HG03060 (cell line): ENCODE results near the gene AGRP.
"Not testable (repeated sequence)": the region's sequence is repeated elsewhere in the genome, so short reads cannot be mapped to it uniquely, and the experiment has no call there.

ENCODE experiments used
- ATAC-seq: cut with Tn5 transposase; IDR thresholded peaks from one replicate; pipeline ENCODE4 v1.9.1; 2021; ENCODE audit warnings: low read depth, moderate number of reproducible peaks; ENCODE audit not compliant: unreplicated experiment

AGRP gene

DNA sequence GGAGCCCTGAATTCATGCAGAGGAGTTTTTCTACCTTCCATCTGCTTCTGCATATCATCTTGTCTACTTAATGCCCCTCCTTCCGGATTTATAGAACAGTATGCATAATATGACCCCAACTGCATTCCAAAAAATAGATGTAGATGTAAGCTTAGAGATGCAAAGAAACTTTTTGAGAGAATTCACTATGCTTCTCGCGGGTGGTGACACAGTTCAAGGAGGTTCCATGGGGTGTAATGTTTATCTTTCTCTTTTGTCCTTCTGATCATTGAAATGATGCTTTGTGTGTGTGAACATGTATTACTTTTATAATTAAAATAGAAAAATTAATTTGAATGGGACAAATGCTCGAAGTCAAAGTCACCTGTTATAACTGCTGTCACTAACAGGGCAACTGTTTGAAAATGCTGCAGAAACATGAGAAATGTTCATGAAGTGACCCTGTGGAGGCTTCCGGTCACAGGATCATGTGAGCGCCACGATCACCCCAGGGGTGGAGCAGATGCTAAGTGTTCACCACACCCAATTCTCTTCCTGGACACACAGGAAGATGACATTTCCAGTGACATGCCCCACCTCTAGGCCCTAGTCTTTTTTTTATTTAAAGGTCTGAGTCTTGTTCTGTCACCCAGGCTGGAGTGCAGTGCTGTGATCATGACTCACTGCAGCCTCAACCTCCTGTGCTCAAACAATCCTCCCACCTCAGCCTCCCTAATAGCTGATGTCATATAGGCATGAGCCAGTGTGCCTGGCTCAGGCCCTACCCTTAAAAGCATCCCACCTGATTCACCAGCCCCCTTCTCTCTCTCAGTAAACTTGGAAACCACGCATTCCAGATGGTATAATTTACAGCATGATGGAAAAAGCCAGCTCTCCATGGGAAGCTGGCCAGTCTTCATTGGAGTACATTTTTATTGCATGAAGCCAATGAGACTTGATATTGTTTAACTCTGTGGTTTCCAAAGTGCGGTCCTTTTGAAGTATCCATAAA is 21.0 kb upstream of the AGRP start:
- no peak for ATAC-seq

DNA sequence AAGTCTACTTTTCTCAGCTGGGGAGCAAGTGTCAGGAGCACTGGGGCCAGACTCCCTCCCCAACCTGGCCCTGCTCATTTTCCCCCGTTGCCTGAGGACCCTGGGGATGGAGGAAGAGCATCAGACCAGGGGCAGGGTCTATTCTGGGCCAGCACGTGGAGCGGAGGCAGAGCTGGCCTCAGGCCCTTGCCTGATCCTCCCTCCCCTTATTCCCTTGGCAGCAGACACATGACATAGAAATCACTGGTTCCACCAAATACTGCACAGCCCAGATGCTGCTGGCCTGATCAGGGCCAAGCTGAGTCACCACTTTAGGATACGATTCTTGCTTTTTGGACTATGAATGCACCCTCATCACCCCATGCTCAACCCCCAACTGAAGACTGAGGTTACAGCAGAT is 15.8 kb upstream of the AGRP start:
- ATAC-seq, result no peak

DNA sequence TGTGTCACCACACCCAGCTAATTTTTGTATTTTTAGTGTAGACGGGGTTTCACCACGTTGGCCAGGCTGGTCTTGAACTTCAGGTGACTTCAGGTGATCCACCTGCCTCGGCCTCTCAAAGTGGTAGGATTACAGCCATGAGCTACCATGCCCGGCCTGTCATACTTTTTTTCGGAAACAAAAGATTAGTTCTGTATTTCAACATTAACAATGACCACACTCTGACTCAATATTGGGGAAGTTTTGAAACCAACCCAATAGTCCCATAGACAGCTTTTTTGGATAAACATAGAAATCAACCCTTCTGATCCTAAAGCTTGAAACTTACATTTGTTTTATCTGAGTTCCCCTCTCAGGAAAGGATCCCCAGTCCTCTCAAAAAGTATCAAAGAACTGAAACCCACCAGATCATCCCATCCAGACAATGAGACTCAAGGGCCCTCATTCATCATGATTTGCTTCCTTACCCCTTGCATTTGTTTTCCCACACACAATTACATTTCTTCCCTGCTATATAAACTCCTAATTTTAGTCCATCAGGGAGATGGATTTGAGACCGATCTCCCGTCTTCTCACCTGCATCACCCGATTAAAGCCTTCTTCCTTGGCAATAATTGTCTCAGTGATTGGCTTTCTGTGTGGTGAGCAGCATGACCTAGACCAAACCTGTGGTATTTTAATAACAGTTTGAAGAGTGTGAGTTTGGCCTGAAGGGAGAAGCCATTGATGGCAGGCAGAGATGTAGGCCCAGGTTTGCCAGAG is 7.2 kb upstream of the AGRP start:
- ATAC-seq, result no peak

DNA sequence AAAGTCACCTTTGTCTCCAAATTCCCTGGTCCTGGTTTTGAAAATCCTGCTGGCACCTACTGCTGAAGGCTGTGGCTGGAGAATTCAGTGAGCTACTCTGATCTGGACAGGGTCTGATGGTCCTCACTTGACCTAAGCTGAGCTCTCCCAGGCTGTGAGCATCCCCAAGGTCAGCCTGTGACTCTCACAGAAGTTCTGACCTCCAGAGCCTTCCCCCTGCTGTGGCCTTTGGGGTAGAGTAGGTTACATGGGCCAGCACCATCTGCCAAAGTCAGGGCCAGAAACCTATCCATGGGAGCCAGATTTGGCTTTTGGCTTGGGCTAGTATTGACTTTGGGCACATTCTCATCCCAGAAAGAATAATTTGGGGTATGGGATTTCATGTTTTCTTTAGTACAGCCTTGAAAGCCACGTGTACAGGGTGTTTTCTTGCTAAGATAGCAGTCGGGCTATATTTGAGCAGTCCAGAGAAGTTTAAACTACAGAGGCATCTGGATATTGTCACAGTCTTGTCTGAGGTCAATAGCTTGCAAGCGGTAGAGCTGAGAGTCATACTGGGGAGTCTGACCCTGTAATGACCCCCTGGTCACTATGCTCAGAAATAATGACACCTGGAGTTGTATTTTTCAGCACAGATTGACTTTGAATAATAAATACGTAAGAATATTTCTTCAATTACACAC is 6.2 kb upstream of the AGRP start:
- no peak for ATAC-seq

DNA sequence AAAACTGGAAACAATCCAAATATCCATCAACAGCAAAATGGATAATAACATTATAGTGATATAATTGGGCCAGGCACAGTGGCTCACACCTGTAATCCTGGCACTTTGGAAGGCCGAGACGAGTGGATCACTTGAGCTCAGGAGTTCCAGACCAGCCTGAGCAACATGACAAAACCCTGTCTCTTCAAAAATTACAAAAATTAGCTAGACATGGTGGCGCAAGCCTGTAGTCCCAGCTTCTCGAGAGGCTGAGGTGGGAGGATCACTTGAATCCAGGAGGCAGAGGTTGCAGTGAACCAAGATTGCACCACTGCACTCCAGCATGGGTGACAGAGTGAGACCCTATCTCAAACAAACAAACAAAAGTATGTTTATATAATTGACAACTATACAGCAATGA is 4.2 kb upstream of the AGRP start:
- not testable (repeated sequence) for ATAC-seq

DNA sequence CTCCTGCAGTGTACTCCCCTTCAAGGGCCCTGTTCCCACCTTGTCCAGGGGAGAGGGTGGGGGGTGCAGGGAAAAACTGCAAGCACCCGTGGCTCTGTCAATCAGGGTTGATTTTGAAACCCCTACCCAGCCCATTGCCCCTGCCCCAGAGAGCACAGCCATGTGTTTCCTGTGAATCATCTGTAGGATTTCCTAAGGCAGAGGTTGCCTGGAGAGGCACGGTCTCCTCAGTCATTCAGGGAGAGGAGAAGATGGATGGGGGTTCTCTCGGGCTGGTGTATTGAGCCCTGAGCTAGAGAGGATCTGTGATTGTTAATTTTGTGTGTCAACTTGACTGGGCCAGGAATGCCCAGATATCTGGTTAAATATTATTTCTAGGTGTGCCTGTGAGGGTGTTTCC is 3.5 kb upstream of the AGRP start:
- no peak for ATAC-seq

DNA sequence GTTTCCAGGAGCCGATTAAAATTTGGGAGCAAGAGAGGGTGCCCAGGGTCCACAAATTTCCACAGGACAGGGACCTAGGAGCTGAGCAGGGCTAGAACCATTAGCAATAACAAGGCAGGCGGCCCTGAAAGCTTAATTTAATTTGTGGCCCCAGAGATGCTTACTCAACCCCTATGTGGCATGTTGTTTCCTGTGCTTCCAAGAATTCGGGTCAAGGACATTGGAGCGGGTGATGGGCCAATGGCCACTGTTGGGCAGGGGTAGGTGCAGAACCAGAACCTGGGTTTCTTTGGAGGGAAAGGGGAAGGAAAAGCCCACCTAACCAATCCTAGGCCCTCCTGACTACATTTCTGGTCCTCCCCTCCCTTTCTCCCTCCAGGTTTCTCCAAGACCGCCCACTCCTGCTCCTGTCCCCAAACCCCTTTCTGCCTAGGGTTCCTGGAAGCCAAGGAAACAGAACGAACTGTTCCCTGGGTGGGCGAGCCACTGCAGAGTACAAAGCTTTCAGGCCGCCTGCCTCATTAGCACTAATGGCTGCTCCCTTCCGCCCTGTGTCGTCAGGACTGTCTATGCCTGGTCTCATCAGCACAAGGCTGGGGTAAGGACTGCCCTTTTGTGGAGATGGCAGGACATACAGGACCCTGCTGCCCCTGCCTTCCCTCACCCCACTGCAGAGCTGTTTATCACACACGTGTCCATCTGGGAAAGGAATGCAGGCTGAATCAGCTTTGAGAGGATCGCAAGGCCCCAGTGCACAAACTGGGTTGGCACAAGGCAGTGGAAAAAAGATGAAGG is 581 bp upstream of the AGRP start:
- no peak for ATAC-seq

DNA sequence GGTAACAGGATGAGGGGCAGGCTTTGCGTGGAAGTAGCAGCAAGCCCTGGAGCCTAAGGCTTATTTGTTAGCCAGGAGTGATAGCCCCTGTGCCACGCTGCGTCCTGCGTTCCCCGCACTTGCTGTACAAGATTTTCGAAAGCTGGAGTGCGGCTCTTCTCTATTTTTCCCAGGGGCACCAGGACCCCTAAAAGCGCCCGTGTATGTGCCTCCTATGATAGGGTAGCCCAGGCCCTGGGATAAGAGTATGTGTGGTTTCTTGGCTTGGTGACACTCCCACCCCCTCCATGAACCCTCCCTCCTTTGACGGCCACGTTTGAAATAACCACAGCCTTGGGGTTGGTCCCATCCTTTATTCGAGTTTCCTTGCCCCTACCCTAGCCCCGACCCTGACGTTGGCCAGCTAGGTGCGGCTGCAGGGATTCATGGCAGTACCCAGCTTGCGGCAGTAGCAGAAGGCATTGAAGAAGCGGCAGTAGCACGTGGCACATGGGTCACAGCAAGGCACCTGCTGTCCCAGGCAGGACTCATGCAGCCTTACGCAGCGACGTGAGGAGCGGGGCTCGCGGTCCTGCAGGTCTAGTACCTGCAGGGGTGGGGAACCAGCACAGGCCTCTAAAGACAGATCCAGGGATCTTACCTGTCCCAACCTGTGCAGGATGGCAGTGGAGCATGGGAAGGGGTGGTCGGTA is 968 bp downstream of the AGRP start:
- no peak for ATAC-seq

DNA sequence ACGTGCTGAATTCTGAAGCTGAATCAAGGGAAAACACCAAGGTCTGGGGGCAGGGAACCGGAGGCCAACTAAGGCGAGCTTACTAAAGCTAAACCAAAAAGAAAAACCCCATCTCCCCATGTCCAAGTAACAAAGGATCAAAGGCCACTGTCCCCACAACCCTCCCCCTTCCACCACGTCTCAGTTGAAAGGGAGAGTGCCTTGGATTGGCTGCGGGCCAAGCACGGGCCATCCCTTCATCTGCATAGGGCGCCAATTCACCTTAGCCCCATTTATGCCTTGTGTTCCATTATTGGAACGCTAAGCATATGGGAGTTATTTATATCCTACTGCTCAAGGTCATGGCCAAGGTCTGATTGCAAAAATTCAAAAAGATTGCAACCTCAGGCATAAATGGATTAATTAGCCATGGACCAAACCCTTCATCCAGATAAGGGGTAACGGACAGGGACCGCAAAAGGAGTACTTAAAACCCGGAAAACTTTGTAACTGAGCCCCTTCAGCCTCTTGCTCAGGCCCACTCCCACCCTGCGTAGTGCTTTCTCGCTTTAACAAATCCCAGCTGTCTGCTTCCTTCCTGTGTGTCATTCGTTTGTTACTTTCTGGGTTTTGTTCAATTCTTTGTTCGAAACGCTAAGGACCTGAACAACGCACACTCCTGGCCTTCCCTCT is 1.6 kb downstream of the AGRP start:
- ATAC-seq, result no peak

DNA sequence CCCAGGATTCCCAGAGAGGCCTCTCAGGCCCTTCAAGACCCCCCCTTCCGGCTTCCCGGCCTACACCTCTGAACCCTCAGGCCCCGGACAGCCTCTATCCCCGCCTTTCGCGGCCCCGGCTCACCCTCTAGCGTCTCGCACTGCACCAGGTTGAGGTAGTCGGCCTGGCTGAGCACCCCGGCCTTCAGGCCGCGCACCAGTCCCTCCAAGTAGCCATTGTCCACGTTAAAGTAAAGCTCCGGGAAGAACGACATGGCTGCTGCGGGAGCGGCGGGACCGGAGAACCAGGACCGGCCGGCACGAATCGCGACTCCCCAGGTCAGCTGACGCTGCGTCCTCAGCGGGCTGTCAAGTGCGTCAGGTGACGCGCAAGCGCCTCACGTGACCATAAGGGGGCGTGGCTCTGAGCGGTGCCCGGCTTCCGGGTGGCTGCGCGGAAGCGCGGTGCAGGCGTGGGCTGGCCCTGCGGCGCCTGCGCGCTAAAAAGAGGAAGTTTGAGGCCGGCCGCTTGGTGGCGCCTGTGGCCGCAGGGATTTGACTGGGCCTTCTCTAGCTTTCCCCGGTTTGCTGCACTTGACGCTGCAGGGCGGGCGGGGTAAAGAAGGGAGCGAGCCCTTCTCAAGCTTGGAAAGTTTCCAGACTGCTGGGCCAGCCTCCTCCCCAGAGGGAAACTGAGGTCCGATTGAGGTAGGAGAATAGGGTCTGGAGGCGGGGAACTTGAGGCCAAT is 2.4 kb downstream of the AGRP start, which contains the start of gene ATP6V0D1:
ATP6V0D1 (minus strand) TSS at position 325 of the 728 bp plus-strand sequence; CDS start at position 254, 71 bp downstream.
- peak; percentile 92 for ATAC-seq

DNA sequence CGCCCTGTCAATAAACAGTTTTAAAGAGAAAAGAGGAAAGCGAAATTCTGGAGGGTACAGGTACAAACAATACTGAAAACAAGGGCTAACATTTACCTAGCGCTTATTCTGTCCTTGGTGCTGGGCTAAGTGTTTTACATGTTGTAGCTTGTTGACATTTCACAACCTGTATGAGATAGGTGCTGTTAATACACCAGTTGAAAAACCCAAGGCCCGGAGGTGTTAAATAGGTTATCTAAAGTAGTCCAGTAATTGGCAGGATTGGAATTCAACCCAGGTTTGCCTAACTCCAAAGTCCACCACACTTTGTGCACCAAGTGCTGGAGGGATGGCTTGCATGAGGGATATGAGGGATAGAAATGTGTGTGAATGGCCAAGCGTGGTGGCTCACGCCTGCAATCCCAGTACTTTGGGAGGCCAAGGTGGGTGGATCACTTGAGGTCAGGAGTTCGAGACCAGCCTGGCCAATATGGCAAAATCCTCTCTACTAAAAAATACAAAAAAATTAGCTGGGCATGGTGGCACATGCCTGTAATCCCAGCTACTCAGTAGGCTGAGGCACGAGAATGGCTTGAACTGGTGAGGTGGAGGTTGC is 5.3 kb downstream of the AGRP start:
- no peak for ATAC-seq

DNA sequence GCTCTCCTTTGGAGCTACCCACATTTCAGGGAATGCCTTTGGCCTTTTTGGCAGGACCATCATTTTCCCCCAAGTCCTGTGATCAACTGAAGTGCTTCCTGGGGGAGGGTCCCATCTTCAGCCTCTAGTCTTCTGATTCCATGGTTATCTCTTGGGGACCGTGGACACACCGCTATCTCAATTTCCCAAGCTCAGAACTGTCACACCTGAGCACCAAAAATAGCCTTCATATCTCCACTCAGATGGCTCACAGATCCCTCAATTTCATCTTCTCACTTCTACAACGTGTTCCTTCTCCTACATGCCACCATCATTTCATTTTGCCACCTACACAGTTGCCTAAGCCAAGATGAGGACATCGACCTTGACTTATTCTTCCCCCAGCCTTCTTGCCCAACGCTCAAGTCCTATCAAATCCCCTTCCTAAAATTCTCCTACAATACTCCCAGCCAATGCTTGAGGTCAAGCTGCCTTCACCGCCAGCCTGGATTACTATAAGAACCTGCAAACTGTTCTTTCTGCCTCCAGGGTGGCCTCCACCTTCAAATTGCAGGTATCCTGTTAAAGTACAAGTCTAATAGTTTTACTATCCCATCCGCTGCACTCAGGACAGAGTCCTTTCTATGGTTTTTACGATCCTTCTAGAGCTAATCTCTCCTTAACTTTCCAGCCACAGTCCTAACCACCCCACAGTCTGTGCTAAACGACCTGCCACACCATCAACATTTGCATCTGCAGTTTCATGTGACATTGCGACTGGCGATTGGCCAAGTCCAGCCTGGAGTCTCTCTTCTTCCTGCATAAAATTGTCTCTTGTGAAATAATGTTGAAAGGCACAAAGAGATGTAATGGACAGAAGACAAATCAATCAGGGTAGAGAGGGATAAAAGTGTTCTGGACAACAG is 8.5 kb downstream of the AGRP start:
- ATAC-seq, result no peak

DNA sequence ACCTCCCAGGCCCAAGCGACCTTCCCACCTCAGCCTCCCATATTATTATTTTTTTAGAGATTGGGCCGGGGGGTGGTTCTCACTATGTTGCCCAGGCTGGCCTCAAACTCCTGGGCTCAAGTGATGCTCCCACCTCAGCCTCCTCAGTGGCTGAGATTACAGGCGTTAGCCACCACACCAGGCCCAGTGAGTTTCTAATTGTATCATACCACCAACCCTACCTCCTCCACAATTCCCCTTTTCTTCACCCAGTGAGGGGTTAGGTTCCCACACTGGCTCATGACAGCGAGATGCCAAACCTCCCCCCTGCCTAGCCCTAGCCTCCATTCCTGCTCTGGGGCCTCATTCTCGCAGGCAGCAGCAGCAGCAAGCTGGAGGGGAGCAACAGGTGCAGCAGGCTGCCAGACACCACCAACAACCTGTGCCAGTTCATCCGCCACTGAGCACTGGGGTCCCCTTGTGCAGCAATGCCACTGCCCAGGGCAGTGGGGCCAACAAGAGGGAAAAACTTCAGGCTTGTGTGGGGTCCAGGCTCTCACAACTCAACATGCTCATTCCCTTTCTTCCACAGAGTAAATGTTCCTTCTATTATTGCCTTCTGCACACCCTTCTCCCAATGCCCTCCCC is 11.5 kb downstream of the AGRP start:
- ATAC-seq, result no peak

DNA sequence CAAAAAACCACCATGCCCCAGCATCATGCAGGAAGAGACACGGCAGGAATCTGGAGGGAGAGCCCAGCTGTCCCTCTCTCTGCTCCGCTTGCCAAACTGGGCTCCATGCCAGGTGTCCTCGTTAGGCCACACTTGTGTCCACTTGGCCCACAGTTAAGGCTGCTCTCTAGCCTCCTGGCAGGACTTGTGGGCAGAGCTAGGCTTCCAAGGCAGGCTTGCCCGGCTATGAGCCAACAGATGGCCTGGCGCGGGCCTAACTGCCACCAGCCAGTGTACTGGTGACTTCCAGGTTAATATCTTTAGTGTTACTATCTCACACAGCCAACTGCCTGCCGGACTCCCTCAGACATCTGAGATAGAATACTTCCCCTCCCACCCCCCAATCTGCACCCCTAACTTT is 13.0 kb downstream of the AGRP start:
- ATAC-seq, result no peak

DNA sequence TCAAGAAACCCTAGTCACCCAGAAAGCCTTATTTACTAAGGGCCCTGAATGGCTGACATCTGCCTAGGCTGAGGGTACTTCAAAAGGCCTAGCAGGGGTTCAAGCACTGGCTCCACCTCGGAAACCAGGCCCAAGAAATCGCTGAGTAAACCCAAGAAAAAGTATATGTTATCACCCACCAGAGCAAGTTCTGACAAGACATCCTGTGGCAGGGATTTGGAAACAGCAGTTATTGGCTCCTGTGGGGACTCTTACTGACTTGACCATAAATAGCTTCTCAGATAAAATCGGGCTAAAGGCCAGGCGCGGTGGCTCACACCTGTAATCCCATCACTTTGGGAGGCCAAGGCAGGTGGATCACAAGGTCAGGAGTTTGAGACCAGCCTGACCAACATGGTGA is 14.6 kb downstream of the AGRP start:
- ATAC-seq, result no peak

DNA sequence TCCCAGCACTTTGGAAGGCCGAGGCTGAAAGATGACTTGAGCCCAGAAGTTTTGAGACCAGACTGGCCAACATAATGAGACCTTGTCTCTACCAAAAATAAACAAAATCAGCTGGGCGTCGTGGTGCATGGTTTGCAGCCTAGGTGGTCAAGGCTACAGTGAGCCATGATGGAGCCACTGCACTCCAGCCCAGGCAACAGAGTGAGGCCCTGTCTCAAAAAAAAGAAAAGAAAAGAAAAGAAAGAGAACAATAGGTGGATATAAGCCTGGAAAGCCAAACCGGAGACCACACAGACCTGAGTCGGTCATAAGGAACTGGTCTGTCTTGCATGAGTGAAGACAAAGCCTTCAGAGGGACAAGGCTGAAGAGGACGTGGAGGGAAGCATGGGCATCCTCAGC is 16.8 kb downstream of the AGRP start:
- no peak for ATAC-seq

DNA sequence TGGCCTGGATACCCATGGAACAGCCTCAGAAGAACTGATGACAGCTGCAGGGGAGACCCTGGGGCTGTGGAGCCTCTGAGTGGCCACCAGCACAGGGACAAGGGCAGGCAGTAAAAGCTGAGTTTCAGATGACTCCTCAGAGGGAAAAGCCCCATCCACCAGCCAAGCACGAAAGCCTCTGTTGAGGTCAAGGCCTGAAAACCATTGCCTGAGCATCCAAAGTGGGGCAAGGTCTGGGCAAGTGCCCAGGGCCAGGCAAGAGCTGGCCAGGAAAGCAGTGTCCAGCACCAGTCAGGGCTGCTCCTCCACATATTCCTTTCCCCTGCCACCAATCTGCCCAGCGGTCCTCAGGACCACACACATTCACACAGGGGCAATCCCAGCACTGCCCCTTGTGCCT is 18.8 kb downstream of the AGRP start:
- ATAC-seq, result no peak
